K562 (cell line): ENCODE results near the gene USP19. TPM values are rescaled to one million over a fixed set of nuclear protein-coding genes. Genes with fewer than 3 reads are reported as not detected.

Source experiments
- BCL6 ChIP-seq: fragments of 250-450 bp; sonication (Bioruptor Pico); IDR thresholded peaks from 2 replicates; pipeline ENCODE4 v1.4.0; 2020
- CREB3L1 ChIP-seq: fragments of 450-650 bp; IDR thresholded peaks from 2 replicates; pipeline ENCODE4 v1.6.1; 2014; ENCODE audit warnings: low read depth, mild to moderate bottlenecking, moderate library complexity, borderline replicate concordance
- KDM5B ChIP-seq: fragments of 200-600 bp; sonication (generic); IDR thresholded peaks from 2 replicates; pipeline ENCODE4 v1.6.1; 2012; ENCODE audit warnings: low read depth, mild to moderate bottlenecking, moderate library complexity, low read length, control low read depth, inconsistent platforms; ENCODE audit not compliant: insufficient replicate concordance
- LEF1 ChIP-seq: fragments of 450-650 bp; IDR thresholded peaks from 2 replicates; pipeline ENCODE4 v1.6.1; 2016; ENCODE audit warnings: mild to moderate bottlenecking
- OTX1 ChIP-seq: fragments of 450-650 bp; formaldehyde crosslinking; IDR thresholded peaks from 2 replicates; pipeline ENCODE4 v1.4.0; 2022; ENCODE audit warnings: mild to moderate bottlenecking
- PHF21A ChIP-seq: fragments of 450-650 bp; IDR thresholded peaks from 2 replicates; pipeline ENCODE4 v1.6.1; 2017; ENCODE audit warnings: low read depth, borderline replicate concordance
- SMARCB1 ChIP-seq: IDR thresholded peaks from 2 replicates; pipeline ENCODE4 v1.6.1; 2011; ENCODE audit warnings: improper control_type of control experiment, low read depth; ENCODE audit not compliant: insufficient read length
- ZC3H4 ChIP-seq: sonication (generic); formaldehyde crosslinking; IDR thresholded peaks from 2 replicates; pipeline ENCODE4 v1.9.0; 2021; ENCODE audit warnings: missing genetic modification reagents, borderline replicate concordance
- ZNF384 ChIP-seq: IDR thresholded peaks from 2 replicates; pipeline ENCODE4 v1.6.1; 2012; ENCODE audit warnings: low read depth, low read length, improper control_type of control experiment
- ZSCAN32 ChIP-seq: fragments of 450-650 bp; formaldehyde crosslinking; IDR thresholded peaks from 2 replicates; pipeline ENCODE4 v1.4.0; 2020; ENCODE audit warnings: mild to moderate bottlenecking, moderate library complexity
- polyA plus RNA-seq, 8 experiments: library from polyadenylated mRNA; depleted of rRNA in 4 of 8; stranded (reverse) in 5 of 8; unstranded in 3 of 8; fragments of >200 nt; fragmentation: Nextera tagmentation in 2 of 8; fragmentation: Illumina TruSeq in 1 of 8; extraction: Ambion mirVana in 2 of 8; extraction: Trizol in 1 of 8; gene quantifications; 2 replicates each; pipeline versions ENCODE4 v1.2.1 to v1.2.3, GENCODE V29; 2011 to 2014; ENCODE audit warnings: inconsistent platforms in 1 of 8, missing spikeins in 1 of 8
- total RNA-seq, 7 experiments: library from RNA; depleted of rRNA in 6 of 7; stranded (reverse); fragments of >200 nt in 6 of 7; fragmentation: Illumina TruSeq in 2 of 7; extraction: Trizol in 2 of 7; gene quantifications; 2 replicates each; pipeline versions ENCODE4 v1.2.1 to v1.2.3, GENCODE V29; 2011 to 2021; ENCODE audit warnings: low replicate concordance in 1 of 7
- TF ChIP-seq, protein P1 (sequence below): fragments of 450-650 bp; IDR thresholded peaks from 2 replicates; pipeline ENCODE4 v1.6.1; 2016; ENCODE audit warnings: mild to moderate bottlenecking, moderate library complexity
- TF ChIP-seq, protein P2 (sequence below): fragments of 200-800 bp; sonication (Bioruptor generic); IDR thresholded peaks from 2 replicates; pipeline ENCODE4 v1.6.1; 2017; ENCODE audit warnings: missing genetic modification characterization, missing compliant biosample characterization

Gene USP19
- total and polyA plus RNA-seq, 9 of the 15 experiments (the other 6 are each of a cell fraction or from before 2014, with no cell fraction given): 0.24 to 65.9 (median 36.9) TPM

DNA sequence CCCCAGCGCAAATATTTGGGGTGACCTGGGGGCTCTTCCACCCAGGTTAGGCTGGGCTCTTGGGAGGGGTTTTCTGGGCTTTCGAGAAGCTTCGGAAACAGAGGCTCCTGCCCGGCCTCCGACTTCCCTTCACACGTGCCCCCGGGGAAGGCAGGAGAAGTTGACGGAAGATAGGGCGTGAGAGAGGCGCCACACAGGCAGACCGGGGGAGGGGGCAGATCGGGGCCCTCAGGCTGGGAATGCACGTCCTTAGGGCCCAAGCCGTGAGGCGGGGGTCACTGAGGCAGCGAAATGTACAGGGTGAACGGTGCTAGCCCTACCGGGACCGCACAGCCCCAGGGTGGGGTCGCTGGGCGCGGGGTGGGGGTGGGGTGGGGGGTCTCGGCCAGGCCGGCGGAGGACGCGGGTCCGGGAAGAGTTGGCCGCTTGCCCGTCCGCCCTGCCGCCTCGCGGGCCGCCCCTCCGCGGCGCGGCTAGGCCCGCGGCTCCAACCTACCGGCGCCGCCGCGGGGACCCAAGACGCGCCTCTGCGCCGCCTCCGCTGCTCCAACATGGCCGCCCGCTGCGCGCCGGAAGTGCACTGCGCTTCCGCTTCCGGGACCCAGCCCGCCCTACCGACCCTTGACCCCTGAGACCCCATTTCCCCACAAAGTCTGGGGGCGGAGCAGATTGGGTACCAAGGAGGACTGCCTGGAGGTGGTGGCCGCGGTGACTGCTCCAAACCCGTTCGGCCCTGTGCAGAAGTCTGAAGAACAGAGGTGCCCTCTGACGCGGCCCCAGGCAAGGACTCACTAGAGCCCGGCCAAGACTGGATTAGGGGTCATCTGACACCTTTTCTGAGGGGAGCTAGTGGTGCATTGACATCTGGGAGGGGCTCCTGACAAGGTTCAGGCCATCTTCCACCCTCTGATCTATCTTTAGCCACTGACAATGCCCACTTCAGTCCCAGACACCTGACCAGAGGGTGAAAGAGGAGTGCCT lies 45.4 kb upstream of the USP19 start, which contains the start of gene CCDC71 (continued):
- TF ChIP-seq, protein P1, sequence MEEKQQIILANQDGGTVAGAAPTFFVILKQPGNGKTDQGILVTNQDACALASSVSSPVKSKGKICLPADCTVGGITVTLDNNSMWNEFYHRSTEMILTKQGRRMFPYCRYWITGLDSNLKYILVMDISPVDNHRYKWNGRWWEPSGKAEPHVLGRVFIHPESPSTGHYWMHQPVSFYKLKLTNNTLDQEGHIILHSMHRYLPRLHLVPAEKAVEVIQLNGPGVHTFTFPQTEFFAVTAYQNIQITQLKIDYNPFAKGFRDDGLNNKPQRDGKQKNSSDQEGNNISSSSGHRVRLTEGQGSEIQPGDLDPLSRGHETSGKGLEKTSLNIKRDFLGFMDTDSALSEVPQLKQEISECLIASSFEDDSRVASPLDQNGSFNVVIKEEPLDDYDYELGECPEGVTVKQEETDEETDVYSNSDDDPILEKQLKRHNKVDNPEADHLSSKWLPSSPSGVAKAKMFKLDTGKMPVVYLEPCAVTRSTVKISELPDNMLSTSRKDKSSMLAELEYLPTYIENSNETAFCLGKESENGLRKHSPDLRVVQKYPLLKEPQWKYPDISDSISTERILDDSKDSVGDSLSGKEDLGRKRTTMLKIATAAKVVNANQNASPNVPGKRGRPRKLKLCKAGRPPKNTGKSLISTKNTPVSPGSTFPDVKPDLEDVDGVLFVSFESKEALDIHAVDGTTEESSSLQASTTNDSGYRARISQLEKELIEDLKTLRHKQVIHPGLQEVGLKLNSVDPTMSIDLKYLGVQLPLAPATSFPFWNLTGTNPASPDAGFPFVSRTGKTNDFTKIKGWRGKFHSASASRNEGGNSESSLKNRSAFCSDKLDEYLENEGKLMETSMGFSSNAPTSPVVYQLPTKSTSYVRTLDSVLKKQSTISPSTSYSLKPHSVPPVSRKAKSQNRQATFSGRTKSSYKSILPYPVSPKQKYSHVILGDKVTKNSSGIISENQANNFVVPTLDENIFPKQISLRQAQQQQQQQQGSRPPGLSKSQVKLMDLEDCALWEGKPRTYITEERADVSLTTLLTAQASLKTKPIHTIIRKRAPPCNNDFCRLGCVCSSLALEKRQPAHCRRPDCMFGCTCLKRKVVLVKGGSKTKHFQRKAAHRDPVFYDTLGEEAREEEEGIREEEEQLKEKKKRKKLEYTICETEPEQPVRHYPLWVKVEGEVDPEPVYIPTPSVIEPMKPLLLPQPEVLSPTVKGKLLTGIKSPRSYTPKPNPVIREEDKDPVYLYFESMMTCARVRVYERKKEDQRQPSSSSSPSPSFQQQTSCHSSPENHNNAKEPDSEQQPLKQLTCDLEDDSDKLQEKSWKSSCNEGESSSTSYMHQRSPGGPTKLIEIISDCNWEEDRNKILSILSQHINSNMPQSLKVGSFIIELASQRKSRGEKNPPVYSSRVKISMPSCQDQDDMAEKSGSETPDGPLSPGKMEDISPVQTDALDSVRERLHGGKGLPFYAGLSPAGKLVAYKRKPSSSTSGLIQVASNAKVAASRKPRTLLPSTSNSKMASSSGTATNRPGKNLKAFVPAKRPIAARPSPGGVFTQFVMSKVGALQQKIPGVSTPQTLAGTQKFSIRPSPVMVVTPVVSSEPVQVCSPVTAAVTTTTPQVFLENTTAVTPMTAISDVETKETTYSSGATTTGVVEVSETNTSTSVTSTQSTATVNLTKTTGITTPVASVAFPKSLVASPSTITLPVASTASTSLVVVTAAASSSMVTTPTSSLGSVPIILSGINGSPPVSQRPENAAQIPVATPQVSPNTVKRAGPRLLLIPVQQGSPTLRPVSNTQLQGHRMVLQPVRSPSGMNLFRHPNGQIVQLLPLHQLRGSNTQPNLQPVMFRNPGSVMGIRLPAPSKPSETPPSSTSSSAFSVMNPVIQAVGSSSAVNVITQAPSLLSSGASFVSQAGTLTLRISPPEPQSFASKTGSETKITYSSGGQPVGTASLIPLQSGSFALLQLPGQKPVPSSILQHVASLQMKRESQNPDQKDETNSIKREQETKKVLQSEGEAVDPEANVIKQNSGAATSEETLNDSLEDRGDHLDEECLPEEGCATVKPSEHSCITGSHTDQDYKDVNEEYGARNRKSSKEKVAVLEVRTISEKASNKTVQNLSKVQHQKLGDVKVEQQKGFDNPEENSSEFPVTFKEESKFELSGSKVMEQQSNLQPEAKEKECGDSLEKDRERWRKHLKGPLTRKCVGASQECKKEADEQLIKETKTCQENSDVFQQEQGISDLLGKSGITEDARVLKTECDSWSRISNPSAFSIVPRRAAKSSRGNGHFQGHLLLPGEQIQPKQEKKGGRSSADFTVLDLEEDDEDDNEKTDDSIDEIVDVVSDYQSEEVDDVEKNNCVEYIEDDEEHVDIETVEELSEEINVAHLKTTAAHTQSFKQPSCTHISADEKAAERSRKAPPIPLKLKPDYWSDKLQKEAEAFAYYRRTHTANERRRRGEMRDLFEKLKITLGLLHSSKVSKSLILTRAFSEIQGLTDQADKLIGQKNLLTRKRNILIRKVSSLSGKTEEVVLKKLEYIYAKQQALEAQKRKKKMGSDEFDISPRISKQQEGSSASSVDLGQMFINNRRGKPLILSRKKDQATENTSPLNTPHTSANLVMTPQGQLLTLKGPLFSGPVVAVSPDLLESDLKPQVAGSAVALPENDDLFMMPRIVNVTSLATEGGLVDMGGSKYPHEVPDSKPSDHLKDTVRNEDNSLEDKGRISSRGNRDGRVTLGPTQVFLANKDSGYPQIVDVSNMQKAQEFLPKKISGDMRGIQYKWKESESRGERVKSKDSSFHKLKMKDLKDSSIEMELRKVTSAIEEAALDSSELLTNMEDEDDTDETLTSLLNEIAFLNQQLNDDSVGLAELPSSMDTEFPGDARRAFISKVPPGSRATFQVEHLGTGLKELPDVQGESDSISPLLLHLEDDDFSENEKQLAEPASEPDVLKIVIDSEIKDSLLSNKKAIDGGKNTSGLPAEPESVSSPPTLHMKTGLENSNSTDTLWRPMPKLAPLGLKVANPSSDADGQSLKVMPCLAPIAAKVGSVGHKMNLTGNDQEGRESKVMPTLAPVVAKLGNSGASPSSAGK: peak; percentile 52; the same call in 1 of the 2 replicates
- TF ChIP-seq OTX1 (CRISPR knock-in tag) (no peak), LEF1 (no peak), BCL6 (CRISPR knock-in tag) (no peak), ZSCAN32 (CRISPR knock-in tag) (no peak), PHF21A (no peak), KDM5B (no peak), SMARCB1 (no peak), ZC3H4 (CRISPR knock-in tag) (no peak), ZNF384 (no peak), CREB3L1 (peak; percentile 31; the same call in 1 of the 2 replicates)
- TF ChIP-seq, protein P2, sequence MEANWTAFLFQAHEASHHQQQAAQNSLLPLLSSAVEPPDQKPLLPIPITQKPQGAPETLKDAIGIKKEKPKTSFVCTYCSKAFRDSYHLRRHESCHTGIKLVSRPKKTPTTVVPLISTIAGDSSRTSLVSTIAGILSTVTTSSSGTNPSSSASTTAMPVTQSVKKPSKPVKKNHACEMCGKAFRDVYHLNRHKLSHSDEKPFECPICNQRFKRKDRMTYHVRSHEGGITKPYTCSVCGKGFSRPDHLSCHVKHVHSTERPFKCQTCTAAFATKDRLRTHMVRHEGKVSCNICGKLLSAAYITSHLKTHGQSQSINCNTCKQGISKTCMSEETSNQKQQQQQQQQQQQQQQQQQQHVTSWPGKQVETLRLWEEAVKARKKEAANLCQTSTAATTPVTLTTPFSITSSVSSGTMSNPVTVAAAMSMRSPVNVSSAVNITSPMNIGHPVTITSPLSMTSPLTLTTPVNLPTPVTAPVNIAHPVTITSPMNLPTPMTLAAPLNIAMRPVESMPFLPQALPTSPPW (CRISPR knock-in tag): peak; percentile 55
